Stimulated activated CD8-positive, alpha-beta memory T cell treated with anti-CD3 and anti-CD28 coated beads, Interleukin-4, amount 100 ng/mL, for 4 hours (primary cell): ENCODE results near the gene MCUB.
"Not testable (repeated sequence)": the region's sequence is repeated elsewhere in the genome, so short reads cannot be mapped to it uniquely, and the experiment has no call there.

Experiments
- DNase-seq, 2 donors: peaks; one replicate each; pipeline ENCODE4 v3.0.0-alpha.2; 2020; ENCODE audit warnings: low read depth in 2 of 2, low spot score in 1 of 2

MCUB gene, protein sequence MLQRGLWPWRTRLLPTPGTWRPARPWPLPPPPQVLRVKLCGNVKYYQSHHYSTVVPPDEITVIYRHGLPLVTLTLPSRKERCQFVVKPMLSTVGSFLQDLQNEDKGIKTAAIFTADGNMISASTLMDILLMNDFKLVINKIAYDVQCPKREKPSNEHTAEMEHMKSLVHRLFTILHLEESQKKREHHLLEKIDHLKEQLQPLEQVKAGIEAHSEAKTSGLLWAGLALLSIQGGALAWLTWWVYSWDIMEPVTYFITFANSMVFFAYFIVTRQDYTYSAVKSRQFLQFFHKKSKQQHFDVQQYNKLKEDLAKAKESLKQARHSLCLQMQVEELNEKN

DNA sequence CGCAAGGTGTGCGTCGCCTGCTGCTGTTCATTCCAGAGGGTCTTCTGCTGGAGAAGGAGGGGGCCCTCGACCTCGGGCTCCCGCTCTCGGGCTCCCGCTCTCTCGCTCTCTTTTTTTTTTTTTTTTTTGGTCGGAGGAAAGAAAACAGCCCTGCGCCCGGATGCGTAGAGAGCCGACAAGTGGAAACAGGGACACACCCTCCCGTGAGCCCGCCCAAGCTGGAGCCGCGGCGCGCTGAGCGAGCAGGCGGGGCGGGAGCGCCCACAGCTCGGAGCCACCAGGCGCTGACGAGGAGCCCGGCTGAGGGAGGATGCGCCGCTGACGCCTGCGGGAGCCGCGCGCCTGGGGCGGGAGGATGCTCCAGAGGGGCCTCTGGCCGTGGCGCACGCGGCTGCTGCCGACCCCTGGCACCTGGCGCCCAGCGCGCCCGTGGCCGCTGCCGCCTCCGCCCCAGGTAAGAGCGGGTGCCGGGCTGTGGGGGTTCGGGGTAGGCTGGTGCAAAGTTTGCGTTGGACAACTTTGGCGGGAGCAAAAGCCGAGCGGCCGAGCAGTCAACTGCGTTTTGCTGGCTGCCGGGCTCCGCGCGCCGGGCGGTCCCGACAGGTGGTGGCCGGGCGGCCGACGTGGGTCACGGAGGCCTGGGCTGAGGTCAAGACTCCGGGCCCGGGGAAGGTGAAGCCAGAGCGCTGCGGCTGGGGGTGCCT lies at the start of gene MCUB:
Gene MCUB, plus strand, starts transcription at position 264 of the 704 bp plus-strand sequence. Its CDS starts 92 bp downstream, at position 356.
- peak; percentile 69 to 79 for DNase-seq

DNA sequence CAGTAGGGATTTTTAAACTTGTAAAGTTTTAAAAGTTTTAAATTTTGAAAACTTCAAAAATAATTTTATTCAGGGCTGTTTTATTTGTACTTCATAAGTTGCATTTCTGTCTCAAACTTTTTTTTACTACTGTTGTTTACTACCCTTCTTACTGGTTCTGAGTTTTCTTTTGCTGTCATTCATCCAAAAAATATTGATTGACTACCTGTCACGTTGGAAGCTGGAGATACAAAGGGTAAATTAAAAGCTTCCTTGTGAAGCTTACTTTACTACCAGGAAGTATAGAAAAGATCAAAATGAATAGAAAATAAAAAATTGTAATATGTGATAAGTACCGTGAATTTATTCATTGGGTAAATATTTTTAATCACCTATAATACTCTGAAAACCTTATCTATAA lies 49.4 kb upstream of the MCUB start:
- DNase-seq = no peak

DNA sequence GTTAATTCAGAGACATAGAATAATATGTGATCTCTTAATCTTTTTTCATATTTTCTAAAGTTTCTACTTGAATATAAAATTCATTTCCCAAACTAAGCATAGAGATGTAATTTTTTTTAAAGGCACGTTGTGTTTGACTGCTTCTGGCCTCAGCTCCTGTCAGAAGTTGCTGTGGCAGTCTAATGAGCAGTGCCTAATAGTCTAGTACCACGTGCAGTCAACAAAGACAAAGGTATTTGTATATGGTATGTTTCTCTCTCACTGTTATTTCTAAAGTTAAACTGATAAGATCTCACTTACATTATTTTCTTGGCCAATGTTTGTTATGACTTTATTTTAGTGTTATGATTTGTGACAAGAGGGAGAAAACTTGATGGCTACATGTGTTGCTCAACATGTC lies 48.6 kb upstream of the MCUB start:
- DNase-seq = no peak

DNA sequence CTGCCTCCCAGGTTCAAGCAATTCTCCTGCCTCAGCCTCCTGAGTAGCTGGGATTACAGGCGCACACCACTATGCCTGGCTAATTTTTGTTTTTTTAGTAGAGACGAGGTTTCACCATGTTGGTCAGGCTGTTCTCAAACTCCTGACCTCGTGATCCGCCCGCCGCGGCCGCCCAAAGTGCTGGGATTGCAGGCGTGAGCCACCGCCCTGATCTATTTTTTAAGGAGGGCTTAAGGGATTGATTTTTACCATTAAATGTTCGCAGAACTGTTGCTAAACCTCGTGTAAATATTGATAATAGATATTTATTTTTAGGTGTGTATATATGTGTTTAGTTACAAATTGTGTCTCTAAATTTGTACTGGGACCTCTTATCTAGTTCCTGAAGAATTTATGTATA lies 46.7 kb upstream of the MCUB start:
- DNase-seq = not testable (repeated sequence)

DNA sequence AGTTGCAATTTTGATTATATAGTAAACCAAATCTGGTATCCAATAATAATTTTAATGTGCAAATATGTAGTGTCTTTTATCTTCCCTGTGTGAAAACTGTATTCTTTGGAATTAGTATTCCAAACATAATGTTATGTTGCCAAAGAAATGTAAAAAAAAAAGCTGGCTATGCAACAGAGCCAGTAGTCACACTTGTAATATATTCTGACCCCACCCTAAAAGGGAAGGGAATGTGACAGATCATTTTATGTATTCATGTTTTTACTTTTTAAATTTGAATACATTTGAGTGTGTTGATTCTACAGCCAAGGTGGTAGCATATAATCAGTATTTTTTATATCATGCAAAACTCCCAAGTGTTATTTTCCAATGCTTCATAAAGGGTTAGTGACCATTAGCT lies 27.9 kb upstream of the MCUB start:
- DNase-seq = no peak

DNA sequence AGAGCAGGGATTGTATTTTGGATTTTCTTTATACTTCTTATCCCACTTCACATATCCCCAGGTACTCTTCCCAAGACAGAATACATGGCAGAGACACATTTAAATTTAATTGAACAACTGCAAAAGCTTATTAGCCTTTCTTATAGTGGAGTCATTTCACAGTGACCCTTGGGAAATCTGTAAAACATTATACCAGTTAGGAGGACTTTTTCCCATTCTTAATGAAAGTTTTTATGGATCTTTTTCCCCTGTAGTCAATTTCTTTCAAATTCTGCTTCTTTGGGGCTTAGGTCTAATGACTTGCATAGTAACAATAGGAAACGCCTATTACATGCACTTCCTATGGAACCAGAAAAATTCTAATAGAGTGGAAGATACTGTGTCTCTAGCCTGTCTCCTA lies 14.6 kb upstream of the MCUB start:
- no peak for DNase-seq

DNA sequence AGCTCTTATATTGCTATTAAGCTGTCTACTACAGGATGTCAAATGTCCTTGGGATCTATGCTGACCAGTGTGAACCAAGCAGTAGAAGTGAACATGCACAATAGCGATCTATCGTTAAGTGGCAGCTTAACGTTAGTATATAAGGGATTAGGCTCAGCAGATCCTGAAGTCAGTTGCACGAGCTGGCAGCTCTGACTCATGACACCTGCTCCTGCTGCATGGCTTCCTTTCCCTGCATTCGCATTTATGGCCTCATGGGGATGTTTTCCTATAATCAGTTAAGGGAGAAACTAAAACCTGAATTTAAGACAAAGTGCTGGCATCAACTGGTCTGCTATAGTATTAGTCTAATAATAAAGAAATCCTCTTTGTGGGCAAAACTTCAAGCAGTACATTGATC lies 12.7 kb upstream of the MCUB start:
- DNase-seq = no peak

DNA sequence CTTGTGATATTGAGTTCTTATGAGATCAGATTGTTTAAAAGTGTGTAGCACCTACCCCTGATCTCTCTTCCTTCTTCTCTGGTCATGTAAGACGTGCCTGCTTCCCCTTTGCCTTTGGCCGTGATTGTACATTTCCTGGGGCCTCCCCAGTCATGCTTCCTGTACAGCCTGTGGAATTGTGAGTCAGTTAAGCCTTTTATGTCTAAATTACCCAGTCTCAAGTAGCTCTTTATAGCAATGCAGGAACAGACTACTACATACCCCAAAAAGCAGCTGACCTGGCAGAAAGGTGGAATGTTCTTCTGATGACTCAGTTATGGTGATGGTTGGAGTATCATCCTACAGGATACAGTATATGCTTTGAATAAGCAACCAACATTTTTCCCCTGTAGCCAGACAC lies 11.4 kb upstream of the MCUB start:
- DNase-seq = no peak

DNA sequence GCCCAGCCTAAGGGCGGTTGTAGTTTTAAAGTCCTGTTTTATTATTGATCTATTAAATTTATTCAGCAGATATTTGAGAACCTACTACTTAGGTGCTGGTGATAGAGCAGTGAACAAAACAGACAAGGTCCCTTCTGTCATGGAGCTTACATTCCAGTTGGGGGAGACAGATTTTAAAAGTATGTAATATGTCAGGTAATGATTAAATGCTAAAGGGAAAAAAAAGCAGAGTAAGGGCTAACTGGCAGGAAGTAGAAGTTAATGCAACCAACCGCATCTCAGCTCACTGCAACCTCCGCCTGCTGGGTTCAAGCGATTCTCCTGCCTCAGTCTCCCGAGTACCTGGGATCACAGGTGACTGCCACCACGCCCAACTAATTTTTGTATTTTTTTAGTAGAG lies 7.8 kb upstream of the MCUB start:
- no peak for DNase-seq

DNA sequence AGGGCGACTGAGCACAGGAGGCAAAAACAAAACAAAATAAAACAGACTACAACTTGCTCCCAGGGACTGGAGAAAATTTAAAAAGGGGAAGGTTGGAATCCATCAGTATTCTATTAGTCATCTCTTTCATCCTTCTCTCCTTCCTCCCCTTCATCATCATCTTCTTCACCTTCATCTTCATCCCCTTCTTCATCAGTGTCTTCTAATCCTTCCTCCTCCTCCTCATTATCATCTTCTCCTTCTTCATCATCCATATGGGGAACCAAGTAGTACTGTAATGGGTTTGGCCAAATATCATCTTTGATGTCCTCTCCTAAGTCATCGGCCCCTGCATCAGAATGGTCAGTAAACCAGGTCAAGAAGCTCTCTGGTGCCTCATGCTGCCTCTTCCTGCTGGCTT lies 6.9 kb upstream of the MCUB start:
- no peak for DNase-seq

DNA sequence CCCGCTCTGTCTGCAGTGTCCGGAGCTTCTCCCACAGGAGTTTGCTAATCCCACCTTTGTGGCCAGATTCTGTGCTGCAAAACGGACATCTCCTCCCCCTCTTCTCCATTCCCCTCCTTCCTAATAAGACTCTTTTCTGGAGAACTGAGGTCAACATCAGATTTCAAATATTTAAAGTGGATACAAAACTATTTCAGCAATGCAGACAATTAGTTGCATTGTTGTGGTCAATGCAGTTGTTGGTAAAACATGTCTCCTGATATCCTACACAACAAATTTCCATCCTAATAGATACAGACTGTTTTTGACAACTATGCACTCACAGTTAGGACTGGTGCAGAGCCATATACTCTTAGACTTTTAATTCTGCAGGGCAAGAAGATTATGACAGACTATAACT lies 5.1 kb upstream of the MCUB start:
- DNase-seq = no peak

DNA sequence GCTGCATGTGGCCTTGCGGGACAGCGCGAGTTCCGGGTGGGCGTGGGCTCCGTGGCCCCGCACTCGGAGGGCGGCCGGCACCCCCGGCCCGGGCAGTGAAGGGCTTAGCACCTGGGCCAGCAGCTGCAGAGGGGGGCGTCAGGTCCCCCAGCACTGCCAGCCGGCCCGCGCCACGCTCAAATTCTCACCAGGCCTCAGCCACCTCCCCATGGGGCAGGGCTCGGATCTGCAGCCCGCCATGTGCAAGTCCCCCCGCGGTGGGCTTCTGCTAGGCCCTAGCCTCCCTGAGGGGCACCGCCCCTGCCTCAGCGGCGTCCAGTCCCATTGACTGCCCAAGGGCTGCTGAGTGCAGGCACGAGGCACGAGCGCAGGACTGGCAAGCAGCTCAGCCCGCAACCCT lies 2.6 kb upstream of the MCUB start:
- no peak for DNase-seq

DNA sequence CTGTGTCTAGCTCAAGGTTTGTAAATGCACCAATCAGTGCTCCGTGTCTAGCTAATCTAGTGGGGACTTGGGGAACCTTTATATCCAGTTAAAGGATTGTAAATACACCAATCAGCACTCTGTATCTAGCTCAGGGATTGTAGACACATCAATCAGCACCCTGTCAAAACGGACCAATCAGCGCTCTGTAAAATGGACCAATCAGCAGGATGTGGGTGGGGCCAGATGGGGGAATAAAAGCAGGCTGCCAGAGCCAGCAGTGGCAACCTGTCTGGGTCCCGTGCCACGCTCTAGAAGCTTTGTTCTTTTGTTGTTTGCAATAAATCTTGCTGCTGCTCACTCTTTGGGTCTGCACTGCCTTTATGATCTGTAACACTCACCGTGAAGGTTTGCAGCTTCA lies 2.0 kb upstream of the MCUB start:
- DNase-seq = not testable (repeated sequence)

DNA sequence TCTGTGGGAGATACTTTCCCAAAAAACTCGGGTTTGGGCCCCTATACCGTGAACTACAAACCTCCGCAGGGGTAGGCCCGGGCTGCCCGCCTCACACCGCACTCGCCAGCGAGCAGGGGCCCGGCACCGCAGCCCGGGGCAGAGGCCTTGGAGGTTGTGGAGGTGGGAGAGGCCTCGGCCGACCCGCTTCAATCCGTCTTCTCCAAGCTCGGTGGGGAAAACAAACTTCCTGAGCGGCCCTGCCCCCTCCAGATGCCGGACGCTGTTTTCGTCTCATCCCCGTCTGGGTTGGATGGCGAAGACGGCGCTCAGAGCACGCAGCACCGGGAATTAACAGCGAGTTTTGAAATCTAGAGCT lies 442 bp upstream of the MCUB start:
- peak in 1 of 2 donors; percentile 5 for DNase-seq

DNA sequence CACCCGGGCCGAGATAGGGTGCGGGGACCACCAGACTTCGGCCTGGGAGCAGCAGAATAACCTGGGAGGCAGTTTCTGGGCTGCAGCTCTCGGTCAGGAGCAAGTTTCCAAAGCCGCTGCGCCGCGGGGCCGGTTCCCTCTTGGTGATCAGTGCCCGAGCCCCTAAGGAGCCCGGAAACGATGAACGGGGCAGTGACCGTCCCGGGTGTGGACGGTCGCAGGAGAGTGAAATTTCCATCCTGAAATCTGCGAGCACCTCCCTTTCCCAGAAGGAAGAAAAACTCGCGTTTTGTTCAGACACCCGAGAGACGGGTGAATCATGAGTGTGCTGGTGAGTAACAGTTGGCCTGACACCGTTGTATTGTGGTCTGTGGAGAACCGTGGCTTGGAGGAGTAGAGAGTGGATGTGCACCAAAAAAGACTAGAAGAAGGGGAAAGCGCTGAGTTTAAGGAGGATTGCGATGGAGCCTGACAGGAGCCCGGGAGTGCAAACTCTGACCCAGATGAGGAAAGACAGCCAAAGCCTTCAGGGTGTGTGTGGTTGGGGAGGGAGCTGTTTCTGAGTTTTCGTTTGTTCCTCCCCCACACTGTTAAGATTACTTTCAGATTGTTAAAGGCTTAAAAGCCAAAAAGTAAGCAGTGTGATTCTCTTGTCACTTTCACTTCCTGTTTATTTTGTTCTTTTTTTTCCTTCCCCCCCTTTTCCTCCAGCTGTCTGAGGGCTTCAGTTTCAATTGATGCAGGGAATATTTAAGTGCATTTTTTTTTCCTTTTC lies 828 bp downstream of the MCUB start:
- DNase-seq = peak; percentile 23 to 36

DNA sequence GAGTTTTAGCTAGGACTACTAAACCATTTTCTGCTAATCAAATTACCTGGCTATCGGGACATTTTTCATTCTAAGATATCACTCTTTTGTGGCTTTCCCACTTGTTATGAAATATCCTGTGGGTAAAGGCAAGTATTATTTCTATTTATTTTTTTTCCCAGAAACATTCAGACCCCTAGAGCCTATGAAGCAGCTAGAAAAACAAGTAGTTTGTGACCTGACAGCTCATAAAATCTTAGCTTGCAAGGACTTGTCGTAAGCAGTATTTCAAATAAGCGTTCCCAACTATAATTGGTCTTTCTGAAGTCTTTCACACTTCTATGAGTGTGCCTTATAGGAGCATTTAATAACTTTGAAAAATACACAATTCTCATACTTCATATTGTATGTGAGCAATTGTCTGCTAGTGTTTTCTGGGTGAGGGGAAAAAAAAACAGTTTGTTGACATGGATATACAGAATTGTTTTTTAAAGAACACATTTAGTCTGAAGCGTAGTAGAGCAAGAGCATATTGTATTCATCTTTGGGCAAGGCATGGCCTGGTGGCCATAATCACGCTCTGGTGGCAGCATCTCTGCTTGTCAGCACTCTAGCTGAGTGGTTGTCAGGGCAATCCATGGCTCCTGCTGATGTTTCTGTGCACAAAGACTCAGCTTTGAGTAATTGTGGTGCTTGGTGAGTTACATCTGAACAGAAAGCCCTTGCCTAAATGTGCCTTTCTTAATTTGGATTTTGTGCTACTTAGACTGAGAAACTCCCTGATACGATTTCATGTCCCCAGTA lies 2.6 kb downstream of the MCUB start:
- no peak for DNase-seq

DNA sequence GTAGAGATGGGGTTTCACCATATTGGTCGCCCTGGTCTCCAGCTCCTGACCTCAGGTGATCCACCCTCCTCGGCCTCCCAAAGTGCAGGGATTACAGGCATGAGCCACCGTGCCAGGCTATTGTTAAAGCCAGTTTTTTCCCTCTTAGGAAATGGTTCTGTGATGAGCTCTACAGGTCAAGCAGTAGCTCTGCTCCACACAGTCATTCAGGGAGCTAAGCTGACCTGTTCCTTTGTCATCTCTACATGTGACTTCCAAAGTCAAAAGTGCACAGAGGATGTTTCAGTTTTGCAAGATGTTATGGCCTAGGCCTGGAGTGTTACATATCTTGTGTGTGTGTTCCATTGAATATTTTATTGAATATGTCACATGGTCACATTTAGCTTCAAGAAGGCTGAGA lies 11.4 kb downstream of the MCUB start:
- DNase-seq = no peak

DNA sequence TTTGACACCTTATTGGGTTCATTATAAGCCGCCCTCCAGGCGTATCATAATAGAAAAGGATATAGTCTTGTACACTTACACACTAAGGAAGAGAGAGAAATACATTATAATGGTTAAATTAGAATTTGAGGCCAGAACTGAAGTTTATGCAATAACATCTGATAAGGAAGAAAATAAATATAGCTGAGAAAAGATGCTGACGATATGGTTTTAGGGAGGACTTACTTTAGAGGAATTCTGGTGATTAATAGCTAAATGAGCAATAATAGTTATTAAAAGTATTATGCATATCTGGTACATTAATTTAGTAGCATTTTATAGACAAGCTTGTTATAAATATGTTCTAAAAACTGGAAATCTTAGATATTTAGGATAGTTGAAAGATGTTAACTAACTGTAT lies 12.1 kb downstream of the MCUB start:
- no peak for DNase-seq

DNA sequence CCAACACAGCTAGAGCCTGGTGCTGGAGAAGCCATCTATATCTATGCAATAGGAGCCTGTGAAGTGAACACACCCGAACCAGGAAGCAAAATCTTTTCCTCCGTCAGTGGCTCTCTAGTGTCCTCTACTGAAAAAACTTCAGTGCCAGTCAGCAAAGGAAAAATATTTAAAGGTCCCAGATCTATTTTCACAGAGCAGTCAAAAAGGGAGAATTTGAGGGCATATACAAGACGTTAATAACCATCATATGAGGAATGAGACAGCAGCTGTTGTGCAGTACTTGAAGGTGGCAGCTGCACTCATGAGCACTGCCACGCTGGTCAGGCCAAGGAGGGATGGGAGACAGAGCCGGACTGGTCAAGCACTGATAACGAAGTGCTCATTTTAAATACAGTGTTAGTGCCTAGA lies 14.4 kb downstream of the MCUB start:
- no peak for DNase-seq

DNA sequence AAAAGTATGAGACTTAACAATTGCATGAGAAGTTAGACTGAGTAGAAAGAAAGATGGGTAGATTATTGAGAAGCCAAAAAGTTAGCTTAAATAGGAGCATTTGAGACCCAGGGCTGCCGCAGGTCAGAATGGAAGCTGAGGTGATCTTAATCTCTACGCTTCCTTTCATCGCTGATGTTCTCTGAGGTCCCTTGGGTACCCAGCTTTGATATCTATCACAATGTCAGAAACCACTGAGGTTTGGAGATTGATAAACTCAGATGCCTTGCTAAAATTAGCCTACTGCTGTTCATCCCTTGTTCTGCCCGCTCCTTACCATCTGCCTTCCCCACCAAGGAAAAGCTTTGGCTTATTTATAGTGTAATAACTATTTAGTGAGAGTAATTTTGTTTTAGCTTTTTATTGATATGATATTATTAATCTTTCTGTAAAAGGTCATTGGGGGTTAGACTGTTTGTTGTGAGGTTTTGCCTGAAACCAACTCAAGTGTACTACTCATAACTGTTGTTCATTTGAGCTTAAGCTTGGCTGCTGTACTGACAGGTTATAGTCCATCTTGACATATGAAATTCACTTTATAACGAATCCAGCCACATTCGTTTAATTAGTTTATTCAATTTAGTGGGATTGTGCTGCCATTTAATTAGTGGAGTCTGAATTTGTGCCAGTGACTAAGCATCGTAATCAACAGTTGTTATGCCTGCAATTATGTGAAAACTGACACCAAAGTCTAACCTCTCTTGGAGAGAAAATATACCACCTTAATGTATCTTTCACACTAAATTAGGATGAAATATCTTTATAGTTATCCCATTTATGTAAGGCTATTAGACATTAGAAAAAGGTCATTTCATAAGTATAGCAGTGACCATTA lies 15.1 kb downstream of the MCUB start:
- DNase-seq = no peak
